ENCODE measurements around the gene GPS1.

DNA sequence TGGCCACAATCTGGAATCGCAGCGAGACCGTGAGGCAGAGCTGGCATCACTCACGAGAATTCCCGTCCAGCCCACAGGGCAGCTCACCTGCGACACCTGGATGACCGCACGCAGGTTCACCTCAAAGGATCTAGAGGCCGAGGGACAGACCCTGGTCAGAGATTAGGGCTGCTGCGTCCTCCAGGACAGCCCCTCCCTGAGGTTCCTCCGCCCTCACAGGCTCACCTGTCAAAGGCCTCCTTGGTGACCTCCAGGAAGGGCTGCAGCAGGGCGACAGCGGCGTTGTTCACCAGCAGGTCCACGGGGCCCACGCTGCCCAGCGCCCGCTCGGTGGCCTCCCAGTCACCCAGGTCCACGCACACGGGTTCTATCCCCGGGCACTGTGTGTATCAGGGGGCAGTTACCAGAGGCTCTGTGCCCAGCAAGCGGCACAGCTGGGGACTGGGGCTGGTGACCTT lies 15.0 kb upstream of the GPS1 start:
- TF ChIP-seq EZH2phosphoT487 (IDR thresholded peaks at IDR 0.05; ENCODE audit: low read depth, severe bottlenecking, unreplicated experiment), result no peak
- TF ChIP-seq CTCF (IDR thresholded peaks at IDR 0.05; ENCODE audit: poor library complexity), result no peak
- TF ChIP-seq EZH2 (IDR thresholded peaks at IDR 0.05; ENCODE audit: borderline replicate concordance), result no peak
